ENCODE data around the gene RPS2.

The RPS2 gene

GRCh38 chr16:2003231-2003826, 38.7 kb upstream of the RPS2 start:
- no peaks in the 10 kb centered on the region for H3F3A ChIP-seq (ENCODE audit: insufficient read depth, low read length)
- TF ChIP-seq CTCF (IDR thresholded peaks at IDR 0.05; ENCODE audit: low read length) (no peak), EZH2 (IDR thresholded peaks at IDR 0.05; ENCODE audit: borderline replicate concordance, low read length) (no peak)
- no peak overlapping the region for H3K9ac ChIP-seq (ENCODE audit: low read length)
- no peaks in the 10 kb centered on the region for H3K27me3 ChIP-seq (ENCODE audit: insufficient read depth, low read length)
- H3K4me1 ChIP-seq (ENCODE audit: insufficient read depth, low read length, severe bottlenecking), result peaks cover 38% of the 10 kb centered on the region
- no peak overlapping the region for H2AFZ ChIP-seq (ENCODE audit: low read length)
- H3K4me2 ChIP-seq (ENCODE audit: low read length), result no peak overlapping the region
- no peaks in the 10 kb centered on the region for H3K9me3 ChIP-seq (ENCODE audit: low read length)
- no peaks in the 10 kb centered on the region for H4K20me1 ChIP-seq (ENCODE audit: insufficient read depth, low read length)
- no peak overlapping the region for H3K4me3 ChIP-seq (ENCODE audit: low read depth, low read length, poor library complexity, severe bottlenecking)
- H3K9me2 ChIP-seq (ENCODE audit: low read depth, low read length), result no peaks in the 10 kb centered on the region
- peaks cover 60% of the 10 kb centered on the region for H3K36me3 ChIP-seq (ENCODE audit: insufficient read depth, low read length)
- H3K27ac ChIP-seq (ENCODE audit: low read depth, low read length, poor library complexity, severe bottlenecking), result no peak overlapping the region
- H3K79me2 ChIP-seq (ENCODE audit: insufficient read depth, low read length), result peaks cover 4% of the 10 kb centered on the region

- Histone ChIP-seq H3F3A (ENCODE audit: insufficient read depth, low read length) (no peaks in the 10 kb centered on the region), H3K9me3 (ENCODE audit: low read length) (no peaks in the 10 kb centered on the region), H3K36me3 (ENCODE audit: insufficient read depth, low read length) (peaks cover 67% of the 10 kb centered on the region), H3K9ac (ENCODE audit: low read length) (no peak overlapping the region), H3K4me1 (ENCODE audit: insufficient read depth, low read length, severe bottlenecking) (peaks cover 31% of the 10 kb centered on the region), H3K27ac (ENCODE audit: low read depth, low read length, poor library complexity, severe bottlenecking) (no peak overlapping the region), H3K9me2 (ENCODE audit: low read depth, low read length) (no peaks in the 10 kb centered on the region), H3K4me2 (ENCODE audit: low read length) (no peak overlapping the region), H3K4me3 (ENCODE audit: low read depth, low read length, poor library complexity, severe bottlenecking) (no peak overlapping the region), H3K27me3 (ENCODE audit: insufficient read depth, low read length) (no peaks in the 10 kb centered on the region), H2AFZ (ENCODE audit: low read length) (no peak overlapping the region), H3K79me2 (ENCODE audit: insufficient read depth, low read length) (no peaks in the 10 kb centered on the region), H4K20me1 (ENCODE audit: insufficient read depth, low read length) (no peaks in the 10 kb centered on the region)
- no peak for TF ChIP-seq CTCF (IDR thresholded peaks at IDR 0.05; ENCODE audit: low read length)
Measured at GRCh38 chr16:2002406-2003230, 38.0 kb upstream of the RPS2 start.

GRCh38 chr16:2001456-2002355, 37.1 kb upstream of the RPS2 start:
- H3K4me3 ChIP-seq (ENCODE audit: low read depth, low read length, poor library complexity, severe bottlenecking), result no peak overlapping the region
- peaks cover 22% of the 10 kb centered on the region for H3K4me1 ChIP-seq (ENCODE audit: insufficient read depth, low read length, severe bottlenecking)
- no peaks in the 10 kb centered on the region for H3K9me3 ChIP-seq (ENCODE audit: low read length)
- no peak for TF ChIP-seq EZH2 (IDR thresholded peaks at IDR 0.05; ENCODE audit: borderline replicate concordance, low read length)
- no peak for TF ChIP-seq CTCF (IDR thresholded peaks at IDR 0.05; ENCODE audit: low read length)
- H3K4me2 ChIP-seq (ENCODE audit: low read length), result no peak overlapping the region
- H2AFZ ChIP-seq (ENCODE audit: low read length), result no peak overlapping the region
- H3K36me3 ChIP-seq (ENCODE audit: insufficient read depth, low read length), result peaks cover 75% of the 10 kb centered on the region
- H3K9ac ChIP-seq (ENCODE audit: low read length), result no peak overlapping the region
- H3K9me2 ChIP-seq (ENCODE audit: low read depth, low read length), result no peaks in the 10 kb centered on the region
- no peak overlapping the region for H3K27ac ChIP-seq (ENCODE audit: low read depth, low read length, poor library complexity, severe bottlenecking)
- H3F3A ChIP-seq (ENCODE audit: insufficient read depth, low read length), result no peaks in the 10 kb centered on the region
- H4K20me1 ChIP-seq (ENCODE audit: insufficient read depth, low read length), result no peaks in the 10 kb centered on the region
- H3K79me2 ChIP-seq (ENCODE audit: insufficient read depth, low read length), result no peaks in the 10 kb centered on the region
- no peaks in the 10 kb centered on the region for H3K27me3 ChIP-seq (ENCODE audit: insufficient read depth, low read length)

Measured in OCI-LY1 (cell line).